Activated naive CD4-positive, alpha-beta T cell treated with anti-CD3 and anti-CD28 coated beads, Interleukin-2, amount 10 ng/mL, durations not matched to agents 7 days and 5 days (primary cell): Measurements from ENCODE around the gene LGALS9C.
"Not testable (repeated sequence)": the region's sequence is repeated elsewhere in the genome, so short reads cannot be mapped to it uniquely, and the experiment has no call there.

Source experiments
- CTCF ChIA-PET: fragments of 350-600 bp; sonication (Branson Sonifier 250); formaldehyde crosslinking; loops from one replicate; lab custom pipeline; 2021; ENCODE audit warnings: antibody characterized with exemption; lab: Charles Lee
- DNase-seq: peaks from one replicate; pipeline ENCODE4 v3.0.0-alpha.2; 2020
- H3K27ac Mint-ChIP-seq: one replicate; pipeline ENCODE4 v1.8.0; 2021; ENCODE audit warnings: mild to moderate bottlenecking, moderate library complexity, mixed read lengths
- H3K27me3 Mint-ChIP-seq: one replicate; pipeline ENCODE4 v1.8.0; 2021; ENCODE audit warnings: mild to moderate bottlenecking, mixed read lengths
- H3K36me3 Mint-ChIP-seq: one replicate; pipeline ENCODE4 v1.8.0; 2021; ENCODE audit warnings: mixed read lengths
- H3K4me1 Mint-ChIP-seq: one replicate; pipeline ENCODE4 v1.8.0; 2021; ENCODE audit warnings: mixed read lengths
- H3K4me3 Mint-ChIP-seq: one replicate; pipeline ENCODE4 v1.8.0; 2021; ENCODE audit warnings: mild to moderate bottlenecking, moderate library complexity, mixed read lengths
- H3K9me3 Mint-ChIP-seq: one replicate; pipeline ENCODE4 v1.8.0; 2021; ENCODE audit warnings: mixed read lengths

The LGALS9C gene

GRCh38 chr17:18530405-18530804 lies 53.8 kb downstream of the LGALS9C start:
- H3K4me3 Mint-ChIP-seq, CTCF ChIA-PET, DNase-seq, H3K27ac Mint-ChIP-seq, H3K4me1 Mint-ChIP-seq, H3K27me3 Mint-ChIP-seq, H3K36me3 Mint-ChIP-seq, H3K9me3 Mint-ChIP-seq: not testable (repeated sequence)

GRCh38 chr17:18542234-18542633 lies 65.6 kb downstream of the LGALS9C start:
- CTCF ChIA-PET, H3K27ac Mint-ChIP-seq, H3K36me3 Mint-ChIP-seq, DNase-seq, H3K4me3 Mint-ChIP-seq, H3K9me3 Mint-ChIP-seq, H3K4me1 Mint-ChIP-seq, H3K27me3 Mint-ChIP-seq: not testable (repeated sequence)

- H3K4me1 Mint-ChIP-seq, H3K36me3 Mint-ChIP-seq, H3K27me3 Mint-ChIP-seq, H3K4me3 Mint-ChIP-seq, CTCF ChIA-PET, DNase-seq, H3K27ac Mint-ChIP-seq, H3K9me3 Mint-ChIP-seq: not testable (repeated sequence)
Observed at GRCh38 chr17:18542907-18543306, 66.3 kb downstream of the LGALS9C start.
